Subcutaneous adipose tissue (tissue), 4 donors: ENCODE measurements around the gene NECTIN4. TPM values are rescaled to one million over a fixed set of nuclear protein-coding genes. Genes with fewer than 3 reads are reported as not detected.

Experiments
- CTCF ChIP-seq: fragments of 450-650 bp; IDR thresholded peaks from one replicate; pipeline ENCODE4 v1.5.1; 2016; ENCODE audit warnings: low read depth, mild to moderate bottlenecking, control low read depth, antibody characterized with exemption, moderate library complexity
- total RNA-seq, 4 donors: library from RNA; depleted of rRNA; stranded (reverse); fragments of >200 nt; gene quantifications; one replicate each; pipeline ENCODE4 v1.1.0, GENCODE V29; 2016

The NECTIN4 gene
- total RNA-seq, 4 donors from 2014 or later = 0.22 to 2.4 TPM; not detected in 2

GRCh38 chr1:161117759-161118581, 28.6 kb upstream of the NECTIN4 start, which contains the start of the genes NIT1 and PFDN2:
NIT1 (plus strand) TSS chr1:161118105; CDS start chr1:161118177, 72 bp downstream.
PFDN2 (minus strand) TSS chr1:161118037; CDS start chr1:161118026, 11 bp downstream.
- TF ChIP-seq CTCF = no peak

GRCh38 chr1:161115132-161115711, 25.9 kb upstream of the NECTIN4 start:
- TF ChIP-seq CTCF = no peak

- no peak for TF ChIP-seq CTCF
Measured at GRCh38 chr1:161114556-161114955, 25.2 kb upstream of the NECTIN4 start.

- TF ChIP-seq CTCF = no peak
Measured at GRCh38 chr1:161113915-161114314, 24.6 kb upstream of the NECTIN4 start.

GRCh38 chr1:161111527-161111926, 22.2 kb upstream of the NECTIN4 start:
- TF ChIP-seq CTCF = no peak

GRCh38 chr1:161111117-161111516, 21.8 kb upstream of the NECTIN4 start:
- TF ChIP-seq CTCF = no peak

- no peak for TF ChIP-seq CTCF
Measured at GRCh38 chr1:161106431-161106830, 17.1 kb upstream of the NECTIN4 start.
